GM04503 (cell line): ENCODE data around the gene TMED8.

Experiments
- DNase-seq: peaks from one replicate; pipeline ENCODE4 v3.0.0-alpha.2; 2012; ENCODE audit warnings: low read depth

Gene TMED8

GRCh38 chr14:77296155-77296554 lies 80.7 kb downstream of the TMED8 start:
- DNase-seq: no peak

GRCh38 chr14:77290705-77291104 lies 86.2 kb downstream of the TMED8 start:
- DNase-seq: no peak

GRCh38 chr14:77286576-77286975 lies 90.3 kb downstream of the TMED8 start:
- no peak for DNase-seq
